GM21423 (cell line): ENCODE measurements around the gene MEF2B.

ENCODE experiments used
- ATAC-seq: cut with Tn5 transposase; IDR thresholded peaks from one replicate; pipeline ENCODE4 v1.9.1; 2021; ENCODE audit warnings: mild to moderate bottlenecking, moderate library complexity; ENCODE audit not compliant: unreplicated experiment

Gene MEF2B

GRCh38 chr19:19170053-19170872, at the start of gene MEF2B:
Gene MEF2B (minus strand): TSS chr19:19170263. CDS start chr19:19150735, 19,528 bp downstream.
- ATAC-seq, result peak; percentile 86

- no peak for ATAC-seq
Measured at GRCh38 chr19:19218911-19219310, 48.8 kb upstream of the MEF2B start.

DNA sequence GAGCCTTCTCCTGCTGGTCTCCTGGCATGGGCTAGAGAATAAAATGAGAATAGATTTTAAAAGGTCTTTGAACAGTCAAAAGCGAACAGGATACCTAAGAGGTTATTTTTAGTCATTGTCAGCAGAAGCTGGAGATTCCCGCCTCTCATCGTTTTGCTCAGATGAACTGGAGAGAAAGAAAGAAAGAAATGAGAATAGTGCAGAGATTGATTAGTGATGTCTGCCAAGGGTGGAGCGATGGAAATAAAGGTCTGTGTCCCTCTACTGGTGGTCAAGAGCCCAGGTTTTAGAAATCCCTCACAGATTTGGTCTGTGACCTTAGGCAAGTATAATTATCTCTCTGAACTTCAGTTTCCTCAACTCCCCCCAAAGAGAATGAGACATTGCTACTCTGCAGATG, 47.0 kb upstream of the MEF2B start:
- ATAC-seq, result no peak

DNA sequence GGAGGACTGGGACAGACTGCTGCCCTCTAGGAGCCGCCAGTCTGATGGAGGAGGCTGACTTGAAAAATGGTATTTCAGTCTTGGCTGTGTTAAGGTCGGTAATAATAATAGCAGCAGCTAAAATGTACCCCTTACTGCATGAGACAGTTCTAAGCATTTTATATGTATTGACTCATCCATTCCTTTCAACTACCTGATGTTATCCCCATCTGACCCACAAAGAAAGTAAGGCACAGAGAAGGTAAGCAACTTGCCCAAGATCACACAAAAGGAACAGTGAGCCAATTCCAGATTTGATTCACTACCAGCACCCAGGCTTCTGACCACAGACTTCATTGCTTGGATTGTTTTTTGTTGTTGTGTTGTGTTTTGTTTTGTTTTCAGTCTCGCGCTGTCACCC, 45.7 kb upstream of the MEF2B start:
- ATAC-seq, result no peak

DNA sequence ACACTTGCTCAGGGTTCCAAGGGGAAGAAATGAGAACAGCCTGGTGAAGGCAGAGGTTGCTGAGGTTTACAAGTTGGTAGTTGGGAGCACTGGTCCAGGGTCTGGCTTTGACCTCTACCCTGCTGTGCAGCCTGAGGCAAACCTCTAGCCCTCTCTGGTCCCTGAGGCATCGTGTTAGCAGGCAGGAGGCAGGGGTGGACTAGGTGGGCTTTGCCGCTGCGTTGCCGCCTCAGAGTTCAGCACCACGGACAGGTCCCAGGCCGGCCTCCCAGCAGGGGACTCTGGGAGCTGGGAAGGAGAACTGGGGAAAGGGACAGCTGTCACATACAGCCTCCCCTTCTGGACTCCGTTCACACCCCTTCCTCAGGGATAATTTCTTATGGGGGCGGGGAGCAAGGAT, 44.8 kb upstream of the MEF2B start:
- no peak for ATAC-seq

DNA sequence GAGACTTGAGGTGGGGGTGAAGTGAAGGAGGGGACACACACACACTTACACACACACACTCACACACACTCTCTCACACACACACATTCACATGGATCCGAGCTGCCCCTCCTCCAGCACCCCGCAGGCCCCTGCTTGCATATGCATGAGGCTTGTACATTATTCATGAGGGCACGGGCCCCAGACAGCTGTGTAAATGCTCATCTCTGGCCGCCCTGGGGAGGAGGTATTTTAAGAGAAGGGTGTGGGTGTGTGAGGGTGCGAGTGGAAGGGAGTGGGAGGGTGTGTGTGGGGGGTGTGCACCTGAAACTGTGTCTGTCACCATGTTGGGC, 44.1 kb upstream of the MEF2B start:
- no peak for ATAC-seq

- ATAC-seq, result no peak
Measured at GRCh38 chr19:19213426-19214158, 43.5 kb upstream of the MEF2B start.

GRCh38 chr19:19212916-19213315, 42.9 kb upstream of the MEF2B start:
- ATAC-seq, result no peak

- no peak for ATAC-seq
Measured at GRCh38 chr19:19211499-19212420, 41.7 kb upstream of the MEF2B start, which contains the start of gene NCAN. Gene NCAN (plus strand): TSS chr19:19211958. CDS start chr19:19216954, 4,996 bp downstream.

DNA sequence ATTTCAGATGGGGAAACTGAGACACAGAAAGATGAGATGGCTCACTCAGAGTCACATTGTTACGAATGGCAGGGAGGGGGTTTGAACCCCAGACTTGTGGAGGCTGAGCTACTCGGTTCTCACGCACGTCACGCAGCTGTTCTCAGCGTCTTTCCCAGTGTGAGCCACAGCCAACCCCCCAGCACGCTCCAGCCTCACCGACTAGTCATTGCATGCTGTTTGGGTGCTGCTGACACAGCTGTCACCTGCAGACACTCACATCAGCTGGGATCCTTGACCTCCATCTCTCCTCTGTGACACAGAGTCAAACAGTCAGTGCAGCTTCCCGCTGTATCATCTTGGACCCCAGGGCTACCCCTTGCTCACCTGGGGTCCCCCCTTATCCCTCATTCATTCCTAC, 39.3 kb upstream of the MEF2B start:
- no peak for ATAC-seq

DNA sequence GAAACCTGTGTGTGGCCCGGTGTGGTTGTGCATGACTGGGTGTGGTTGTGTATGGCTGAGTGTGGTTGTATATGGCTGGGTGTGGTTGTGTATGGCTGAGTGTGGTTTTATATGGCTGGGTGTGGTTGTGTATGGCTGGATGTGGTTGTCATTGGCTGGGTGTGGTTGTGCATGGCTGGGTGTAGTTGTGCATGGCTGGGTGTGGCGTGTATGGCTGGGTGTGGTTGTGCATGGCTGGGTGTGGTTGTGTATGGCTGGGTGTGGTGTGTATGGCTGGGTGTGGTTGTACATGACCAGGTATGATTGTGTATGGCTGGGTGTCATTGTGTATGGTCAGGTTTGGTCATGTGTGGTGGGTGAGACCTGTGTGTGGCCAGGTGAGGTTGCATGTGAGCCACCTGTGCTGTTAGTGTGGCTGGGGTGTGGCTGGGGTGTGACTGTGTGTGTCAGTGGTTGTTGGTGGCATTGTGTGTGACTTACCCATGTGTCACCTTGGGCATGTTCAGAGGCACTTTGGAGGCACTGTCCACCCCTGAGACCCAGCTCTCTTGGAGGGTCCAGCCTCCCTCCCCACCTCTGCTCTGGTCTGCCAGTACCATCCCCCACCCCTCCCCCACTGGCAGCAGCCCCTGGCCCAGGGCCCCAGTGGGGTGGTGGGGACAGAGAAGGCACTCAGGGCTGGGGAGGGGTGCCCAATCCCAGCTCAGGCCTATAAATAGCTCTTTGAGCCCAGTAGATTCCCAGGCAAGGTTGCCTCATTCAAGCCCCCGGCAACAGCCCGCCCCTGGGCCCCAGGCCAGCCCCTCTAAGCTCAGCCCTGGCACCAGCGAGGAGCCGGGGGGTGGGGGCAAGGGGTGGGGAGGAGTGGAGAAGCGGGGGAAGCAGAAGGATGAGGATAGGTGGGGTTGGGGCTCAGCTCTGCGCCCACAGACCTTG, 37.8 kb upstream of the MEF2B start:
- ATAC-seq, result no peak

GRCh38 chr19:19206938-19207337, 36.9 kb upstream of the MEF2B start:
- no peak for ATAC-seq

GRCh38 chr19:19205416-19206410, 35.6 kb upstream of the MEF2B start:
- no peak for ATAC-seq

GRCh38 chr19:19204181-19204580, 34.1 kb upstream of the MEF2B start:
- no peak for ATAC-seq

- ATAC-seq, result peak; percentile 79
Measured at GRCh38 chr19:19203012-19203856, 33.2 kb upstream of the MEF2B start, which contains the start of gene NR2C2AP. Gene NR2C2AP (minus strand): TSS chr19:19203414. CDS start chr19:19203060, 354 bp downstream.

DNA sequence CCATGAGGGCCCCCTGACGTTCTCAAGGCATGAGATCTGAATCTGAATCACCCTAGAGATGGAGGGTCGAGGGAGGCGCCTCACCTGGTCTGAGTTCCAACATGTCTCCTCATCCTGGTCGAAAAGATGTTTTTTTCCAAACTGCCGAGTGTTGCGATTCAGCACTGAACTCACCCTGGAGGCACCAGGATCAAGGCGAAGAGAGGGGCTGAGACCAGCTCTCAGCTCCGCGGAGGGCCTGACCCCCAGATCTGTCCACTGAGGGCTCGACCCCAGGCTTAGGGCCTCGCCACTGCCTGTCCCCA, 32.6 kb upstream of the MEF2B start:
- ATAC-seq, result no peak

GRCh38 chr19:19201697-19202630, 31.9 kb upstream of the MEF2B start:
- ATAC-seq, result no peak
